ENCODE results near the gene GKN2. TPM values are rescaled to one million over a fixed set of nuclear protein-coding genes. Genes with fewer than 3 reads are reported as not detected.
A peak's percentile ranks its signal among the peaks of the same experiment; 100 is the strongest.

Gene GKN2
- polyA plus RNA-seq, 2 of the 4 experiments (the other 2 are of a cell fraction) = 0.93 to 3.7 TPM

GRCh38 chr2:68907232-68907919 is 45.3 kb downstream of the GKN2 start:
- DNase-seq (ENCODE audit: low read depth in 1 of 2, low spot score in 1 of 2) = no peak
- peaks cover 11% of the 10 kb centered on the region for H3K9me3 ChIP-seq

GRCh38 chr2:68906716-68907115 is 46.0 kb downstream of the GKN2 start:
- peaks cover 17% of the 10 kb centered on the region for H3K9me3 ChIP-seq
- TF ChIP-seq CEBPB (IDR thresholded peaks at IDR 0.05) (no peak), MAFK (IDR thresholded peaks at IDR 0.05; ENCODE audit: partially characterized antibody) (no peak), SREBF2 (IDR thresholded peaks at IDR 0.05) (no peak), MAX (IDR thresholded peaks at IDR 0.05) (no peak), ZSCAN20 (CRISPR knock-in tag; IDR thresholded peaks at IDR 0.05) (no peak), ZC3H11A (IDR thresholded peaks at IDR 0.05) (no peak), NR3C1 (IDR thresholded peaks at IDR 0.05) (no peak), PBX3 (IDR thresholded peaks at IDR 0.05) (no peak), HOXB5 (CRISPR knock-in tag; IDR thresholded peaks at IDR 0.05) (no peak), NPAS2 (CRISPR knock-in tag; IDR thresholded peaks at IDR 0.05; ENCODE audit: borderline replicate concordance) (no peak), MAZ (IDR thresholded peaks at IDR 0.05; ENCODE audit: borderline replicate concordance, low read depth, low read length) (no peak), EHF (CRISPR knock-in tag; IDR thresholded peaks at IDR 0.05) (no peak), RCOR1 (IDR thresholded peaks at IDR 0.05; ENCODE audit: low read depth, low read length) (no peak), ZFP36 (IDR thresholded peaks at IDR 0.05; ENCODE audit: borderline replicate concordance, partially characterized antibody) (no peak), E2F6 (IDR thresholded peaks at IDR 0.05; ENCODE audit: borderline replicate concordance, low read depth) (no peak), RNF2 (IDR thresholded peaks at IDR 0.05; ENCODE audit: borderline replicate concordance, low read depth) (no peak)
- no peak overlapping the region for H3K4me2 ChIP-seq
- no peak overlapping the region for H3K4me3 ChIP-seq
- 83% methylated on average over 3 of the region's 3 CpGs for WGBS (ENCODE audit: missing lambda C conversion rate)
- POLR2A ChIA-PET = no interaction called here
- FAIRE-seq (no peak), ATAC-seq (no peak), DNase-seq (ENCODE audit: low read depth in 1 of 2, low spot score in 1 of 2) (no peak)
- H3K4me1 ChIP-seq = peaks cover 25% of the 10 kb centered on the region
- CTCF ChIA-PET = interaction anchor here (1.1 to 4.9 kb wide), 8 partner anchors 10 to 443 kb away, joined by 3 to 44 read pairs (median 8); no protein-coding TSS in a partner anchor
- H3K27ac ChIP-seq = peak overlapping the region in 1 of 2 experiments; percentile 59; a peak in 2 of 6 replicates

More at GRCh38 chr2:68907232-68907919, 45.3 kb downstream of the GKN2 start:
- TF ChIP-seq RARB (CRISPR knock-in tag; IDR thresholded peaks at IDR 0.05) (no peak), MAX (IDR thresholded peaks at IDR 0.05) (no peak), NFE2L2 (conservative IDR thresholded peaks at IDR 0.05; ENCODE audit: low read length) (0 out of 2 replicates have a peak, but pooled peaks have one; percentile 32), RNF2 (IDR thresholded peaks at IDR 0.05; ENCODE audit: borderline replicate concordance, low read depth) (no peak), E2F6 (IDR thresholded peaks at IDR 0.05; ENCODE audit: borderline replicate concordance, low read depth) (no peak), MAFK (IDR thresholded peaks at IDR 0.05; ENCODE audit: partially characterized antibody) (peak; percentile 72), CHD2 (IDR thresholded peaks at IDR 0.05; ENCODE audit: low read length, partially characterized antibody) (no peak)
- peaks cover 25% of the 10 kb centered on the region for H3K4me1 ChIP-seq
- peak overlapping the region; percentile 73 to 85 for H3K27ac ChIP-seq
- H3K4me3 ChIP-seq = no peak overlapping the region
- no peak overlapping the region; the same call in 2 of the 3 replicates for H3K4me2 ChIP-seq
- ATAC-seq = peak; percentile 32 to 37; a peak in 4 of 6 replicates
- POLR2A ChIA-PET = no interaction called here
- CTCF ChIA-PET = interaction anchor here (0.5 to 4.9 kb wide), 15 partner anchors 10 to 444 kb away, joined by 3 to 44 read pairs (median 6); partner anchors contain the start of gene ANTXR1
- no peak for FAIRE-seq
- WGBS (ENCODE audit: missing lambda C conversion rate) = 83% methylated on average over 5 of the region's 5 CpGs

GRCh38 chr2:68905116-68905515 is 47.6 kb downstream of the GKN2 start:
- H3K4me3 ChIP-seq = no peak overlapping the region
- TF ChIP-seq RAD21 (conservative IDR thresholded peaks at IDR 0.05 in 1 of 2, IDR thresholded peaks at IDR 0.05 in 1 of 2) = no peak
- no peak for TF ChIP-seq PHF8 (IDR thresholded peaks at IDR 0.05; ENCODE audit: borderline replicate concordance, low read depth)
- TF ChIP-seq CBX2 (IDR thresholded peaks at IDR 0.05; ENCODE audit: borderline replicate concordance, low read depth) = no peak
- no peak for TF ChIP-seq ATOH8 (CRISPR knock-in tag; IDR thresholded peaks at IDR 0.05; ENCODE audit: low read depth)
- TF ChIP-seq ESRRA (IDR thresholded peaks at IDR 0.05; ENCODE audit: borderline replicate concordance, low read length) = no peak
- no peak for TF ChIP-seq TFCP2L1 (CRISPR knock-in tag; IDR thresholded peaks at IDR 0.05)
- no peak for TF ChIP-seq MYC (IDR thresholded peaks at IDR 0.05; ENCODE audit: borderline replicate concordance, low read length)
- no peak for TF ChIP-seq RNF2 (IDR thresholded peaks at IDR 0.05; ENCODE audit: borderline replicate concordance, low read depth)
- TF ChIP-seq TP53 (CRISPR knock-in tag; IDR thresholded peaks at IDR 0.05) = no peak
- TF ChIP-seq USF2 (IDR thresholded peaks at IDR 0.05) = no peak
- peaks cover 24% of the 10 kb centered on the region for H3K9me3 ChIP-seq
- WGBS (ENCODE audit: missing lambda C conversion rate) = 65% methylated on average over 2 of the region's 2 CpGs
- FAIRE-seq = no peak
- ChIA-PET POLR2A (no interaction called here), CTCF (interaction anchor here (1.2 kb wide), 1 partner anchor 153 kb away, joined by 5 read pairs; no protein-coding TSS in a partner anchor)
- H3K4me2 ChIP-seq = no peak overlapping the region
- no peak for DNase-seq (ENCODE audit: low read depth in 1 of 2, low spot score in 1 of 2)
- ATAC-seq = no peak
- H3K4me1 ChIP-seq = peaks cover 25% of the 10 kb centered on the region
- H3K27ac ChIP-seq = no peak overlapping the region
